GM23338 (cell line): ENCODE data around the gene MAP3K5. TPM values are rescaled to one million over a fixed set of nuclear protein-coding genes. Genes with fewer than 3 reads are reported as not detected.

ENCODE experiments used
- ATAC-seq: fragments of 200-7000 bp; cut with Tn5 transposase; 3 replicates; pipeline ENCODE4 v1.9.1; 2020
- DNase-seq: peaks from one replicate; pipeline ENCODE4 v3.0.0-alpha.2; 2015; ENCODE audit warnings: low spot score
- H2AFZ ChIP-seq: fragments of 200-600 bp; sonication (generic); 2 replicates; pipeline ENCODE4 v1.8.0; 2016; ENCODE audit warnings: antibody characterized with exemption, mild to moderate bottlenecking, moderate library complexity
- H3F3A ChIP-seq: fragments of 200-600 bp; sonication (generic); replicated peaks from 2 replicates; pipeline ENCODE4 v1.8.0; 2017; ENCODE audit warnings: antibody characterized with exemption, mixed run types, low read depth
- H3K27ac ChIP-seq: fragments of 200-600 bp; sonication (generic); 2 replicates; pipeline ENCODE4 v1.6.1; 2016; ENCODE audit warnings: low read depth
- H3K27me3 ChIP-seq: fragments of 200-600 bp; sonication (generic); 2 replicates; pipeline ENCODE4 v1.8.0; 2016; ENCODE audit warnings: mild to moderate bottlenecking, mixed run types, moderate library complexity; ENCODE audit not compliant: insufficient read depth
- H3K36me3 ChIP-seq: fragments of 200-600 bp; sonication (generic); 2 replicates; pipeline ENCODE4 v1.8.0; 2016; ENCODE audit warnings: mild to moderate bottlenecking; ENCODE audit not compliant: insufficient read depth
- H3K4me1 ChIP-seq: fragments of 200-600 bp; sonication (generic); 2 replicates; pipeline ENCODE4 v1.8.0; 2016; ENCODE audit warnings: mild to moderate bottlenecking, moderate library complexity; ENCODE audit not compliant: insufficient read depth
- H3K4me2 ChIP-seq: fragments of 200-600 bp; sonication (generic); 2 replicates; pipeline ENCODE4 v1.7.1; 2017; ENCODE audit warnings: mixed run types
- H3K4me3 ChIP-seq: fragments of 200-600 bp; sonication (generic); 2 replicates; pipeline ENCODE4 v1.6.1; 2016; ENCODE audit warnings: mixed run types
- H3K79me2 ChIP-seq: fragments of 200-600 bp; sonication (generic); replicated peaks from 2 replicates; pipeline ENCODE4 v1.8.0; 2017; ENCODE audit warnings: mild to moderate bottlenecking; ENCODE audit not compliant: insufficient read depth
- H3K9me2 ChIP-seq: fragments of 200-600 bp; sonication (generic); 2 replicates; pipeline ENCODE4 v1.8.0; 2017; ENCODE audit not compliant: insufficient read depth
- H4K20me1 ChIP-seq: fragments of 200-600 bp; sonication (generic); replicated peaks from 2 replicates; pipeline ENCODE4 v1.8.0; 2017; ENCODE audit warnings: mild to moderate bottlenecking; ENCODE audit not compliant: insufficient read depth
- H3K27ac Mint-ChIP-seq: 2 replicates; pipeline ENCODE4 v1.8.0; 2020; ENCODE audit warnings: inconsistent platforms, mild to moderate bottlenecking, moderate library complexity, mixed read lengths
- H3K27me3 Mint-ChIP-seq: 3 replicates; pipeline ENCODE4 v1.8.0; 2022; ENCODE audit warnings: low read depth, mild to moderate bottlenecking, moderate library complexity, mixed read lengths, inconsistent platforms; ENCODE audit not compliant: insufficient read depth, poor library complexity
- H3K36me3 Mint-ChIP-seq: 3 replicates; pipeline ENCODE4 v1.8.0; 2021; ENCODE audit warnings: low read depth, mild to moderate bottlenecking, inconsistent platforms, moderate library complexity, mixed read lengths
- H3K4me1 Mint-ChIP-seq: 3 replicates; pipeline ENCODE4 v1.8.0; 2020; ENCODE audit warnings: mild to moderate bottlenecking, inconsistent platforms, mixed read lengths
- H3K4me3 Mint-ChIP-seq: 3 replicates; pipeline ENCODE4 v1.8.0; 2021; ENCODE audit warnings: moderate library complexity, mild to moderate bottlenecking, inconsistent platforms, mixed read lengths
- H3K9me3 Mint-ChIP-seq: 3 replicates; pipeline ENCODE4 v1.8.0; 2020; ENCODE audit warnings: moderate library complexity, mild to moderate bottlenecking, inconsistent platforms, mixed read lengths
- CREB1 ChIP-seq: fragments of 250-450 bp; sonication (Bioruptor Pico); IDR thresholded peaks from 2 replicates; pipeline ENCODE4 v1.5.0; 2020; ENCODE audit warnings: low read depth, mild to moderate bottlenecking, moderate library complexity
- CTCF ChIP-seq, 2 experiments: fragments of 200-600 bp in 1 of 2; sonication (generic) in 1 of 2; conservative IDR thresholded peaks; 2 replicates each; pipeline versions ENCODE4 v1.5.1 to v1.6.1; 2016 to 2017; ENCODE audit warnings: antibody characterized with exemption in 2 of 2, low read depth in 2 of 2, mild to moderate bottlenecking in 2 of 2, moderate library complexity in 1 of 2
- ETS1 ChIP-seq: IDR thresholded peaks from 2 replicates; pipeline ENCODE4 v1.6.1; 2016; ENCODE audit warnings: antibody characterized with exemption
- EZH2 ChIP-seq: fragments of 200-600 bp; sonication (generic); IDR thresholded peaks from one replicate; pipeline ENCODE4 v1.8.0; 2017; ENCODE audit warnings: antibody characterized with exemption, mild to moderate bottlenecking, low read depth; ENCODE audit not compliant: unreplicated experiment
- EZH2phosphoT487 ChIP-seq: fragments of 200-600 bp; sonication (generic); IDR thresholded peaks from one replicate; pipeline ENCODE4 v1.8.1; 2018; ENCODE audit warnings: antibody characterized with exemption; ENCODE audit not compliant: unreplicated experiment
- JUNB ChIP-seq: IDR thresholded peaks from one replicate; pipeline ENCODE4 v1.6.1; 2016; ENCODE audit warnings: antibody characterized with exemption; ENCODE audit not compliant: unreplicated experiment
- NANOG ChIP-seq: IDR thresholded peaks from 2 replicates; pipeline ENCODE4 v1.6.1; 2016; ENCODE audit warnings: antibody characterized with exemption, borderline replicate concordance
- POLR2AphosphoS5 ChIP-seq: IDR thresholded peaks from 2 replicates; pipeline ENCODE4 v1.6.1; 2016; ENCODE audit warnings: antibody characterized with exemption, low read depth
- REST ChIP-seq: IDR thresholded peaks from one replicate; pipeline ENCODE4 v1.6.1; 2018; ENCODE audit warnings: antibody characterized with exemption; ENCODE audit not compliant: unreplicated experiment
- STAT1 ChIP-seq: IDR thresholded peaks from one replicate; pipeline ENCODE4 v1.6.1; 2016; ENCODE audit warnings: antibody characterized with exemption; ENCODE audit not compliant: unreplicated experiment
- ZNF114 ChIP-seq: fragments of 250-450 bp; sonication (Bioruptor Pico); IDR thresholded peaks from 2 replicates; pipeline ENCODE4 v1.5.0; 2020; ENCODE audit warnings: mild to moderate bottlenecking, moderate library complexity
- ZNF331 ChIP-seq: fragments of 250-450 bp; sonication (Bioruptor Pico); IDR thresholded peaks from 2 replicates; pipeline ENCODE4 v1.5.0; 2020; ENCODE audit warnings: low read depth, mild to moderate bottlenecking, moderate library complexity
- ZNF462 ChIP-seq: fragments of 250-450 bp; sonication (Bioruptor Pico); IDR thresholded peaks from 2 replicates; pipeline ENCODE4 v1.5.0; 2020; ENCODE audit warnings: mild to moderate bottlenecking, moderate library complexity
- polyA plus RNA-seq: library from polyadenylated mRNA; unstranded; fragments of >200 nt; fragmentation: Nextera tagmentation; extraction: Ambion mirVana; gene quantifications from 2 replicates; pipeline ENCODE4 v1.2.1, GENCODE V29; 2016
- total RNA-seq: library from RNA; depleted of rRNA; stranded (reverse); fragments of >200 nt; shearing (Covaris generic); gene quantifications from 2 replicates; pipeline ENCODE4 v1.2.3, GENCODE V29; 2014

The MAP3K5 gene
- total and polyA plus RNA-seq, 2 experiments from 2014 or later = 0.76 to 2.8 TPM

GRCh38 chr6:136598048-136598447 lies 194.2 kb downstream of the MAP3K5 start:
- Mint-ChIP-seq H3K27ac (no peak overlapping the region), H3K36me3 (no peaks in the 10 kb centered on the region; the same call in 2 of the 3 replicates)
- no peak for ATAC-seq

More at GRCh38 chr6:136598048-136598447, 194.2 kb downstream of the MAP3K5 start:
- no peaks in the 10 kb centered on the region for H3K27me3 ChIP-seq
- H3F3A ChIP-seq = peaks cover 2% of the 10 kb centered on the region; the same call in 1 of the 2 replicates
- no peak overlapping the region for H3K4me3 ChIP-seq
- H3K27ac ChIP-seq = no peak overlapping the region
- H3K9me2 ChIP-seq = peaks cover 5% of the 10 kb centered on the region; the same call in 1 of the 2 replicates
- H3K9me3 Mint-ChIP-seq = no peaks in the 10 kb centered on the region; the same call in 2 of the 3 replicates
- TF ChIP-seq CREB1 (CRISPR knock-in tag) = no peak
- no peak for TF ChIP-seq EZH2
- no peak for TF ChIP-seq ZNF331 (CRISPR knock-in tag)
- no peak for TF ChIP-seq POLR2AphosphoS5
- TF ChIP-seq CTCF (conservative IDR thresholded peaks at IDR 0.05; ENCODE audit: low read depth in 2 of 2) = no peak
- no peak for TF ChIP-seq ETS1
- TF ChIP-seq ZNF114 (CRISPR knock-in tag) = no peak
- TF ChIP-seq EZH2phosphoT487 = no peak
- TF ChIP-seq REST = no peak
- TF ChIP-seq JUNB = no peak
- no peak for TF ChIP-seq STAT1
- no peak for TF ChIP-seq ZNF462 (CRISPR knock-in tag)
- TF ChIP-seq NANOG = no peak
- H3K79me2 ChIP-seq = no peaks in the 10 kb centered on the region
- H2AFZ ChIP-seq = no peak overlapping the region
- no peaks in the 10 kb centered on the region for H4K20me1 ChIP-seq
- no peak overlapping the region for H3K4me2 ChIP-seq
- H3K4me3 Mint-ChIP-seq = no peak overlapping the region
- H3K36me3 ChIP-seq = no peaks in the 10 kb centered on the region
- peaks cover 20% of the 10 kb centered on the region for H3K4me1 Mint-ChIP-seq
- no peak for DNase-seq
- peaks cover 14% of the 10 kb centered on the region for H3K4me1 ChIP-seq
- H3K27me3 Mint-ChIP-seq = peaks cover 2% of the 10 kb centered on the region
